Astrocyte of the cerebellum (primary cell): Measurements from ENCODE around the gene QSOX1.

Experiments
- DNase-seq: peaks from one replicate; pipeline ENCODE4 v3.0.0-alpha.2; 2011; ENCODE audit warnings: low read depth
- H3K4me3 ChIP-seq: 2 replicates; pipeline ENCODE4 v1.5.1; 2011; ENCODE audit warnings: mild to moderate bottlenecking, low read depth, low read length, moderate library complexity
- in situ Hi-C: cut with HindIII; loops from 2 replicates; pipeline ENCODE4 v1.10.0; 2017; ENCODE audit warnings: low sequenced_read_pairs
- TF ChIP-seq, protein P1 (sequence below): IDR thresholded peaks from 2 replicates; pipeline ENCODE4 v1.5.1; 2012; ENCODE audit warnings: low read length, low read depth, moderate library complexity, mild to moderate bottlenecking; ENCODE audit errors: missing control alignments

The QSOX1 gene

DNA sequence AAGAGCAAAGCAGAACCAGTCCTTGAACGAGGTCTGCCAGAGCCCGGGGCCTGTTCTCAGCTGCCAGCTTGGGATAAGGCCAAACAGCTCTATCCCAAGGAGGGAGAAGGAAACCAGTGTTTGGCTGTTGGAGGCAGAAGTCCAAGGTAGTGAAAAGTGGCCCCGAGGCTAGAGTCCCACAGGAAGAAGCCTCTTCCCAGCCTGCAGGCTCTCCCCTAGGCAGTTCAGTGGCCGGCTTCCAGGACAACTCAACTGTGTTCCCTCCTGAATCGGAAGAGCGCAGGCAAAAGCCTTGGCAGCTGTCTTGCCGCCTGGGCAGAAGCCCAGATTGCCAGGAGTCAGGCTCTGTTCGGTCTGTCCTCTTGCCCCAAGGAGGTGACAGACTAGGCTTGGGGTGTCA, 19.3 kb downstream of the QSOX1 start:
- no peak overlapping the region for H3K4me3 ChIP-seq
- DNase-seq, result peak; percentile 57
- in situ Hi-C loops, result no loop called here
- TF ChIP-seq, protein P1, sequence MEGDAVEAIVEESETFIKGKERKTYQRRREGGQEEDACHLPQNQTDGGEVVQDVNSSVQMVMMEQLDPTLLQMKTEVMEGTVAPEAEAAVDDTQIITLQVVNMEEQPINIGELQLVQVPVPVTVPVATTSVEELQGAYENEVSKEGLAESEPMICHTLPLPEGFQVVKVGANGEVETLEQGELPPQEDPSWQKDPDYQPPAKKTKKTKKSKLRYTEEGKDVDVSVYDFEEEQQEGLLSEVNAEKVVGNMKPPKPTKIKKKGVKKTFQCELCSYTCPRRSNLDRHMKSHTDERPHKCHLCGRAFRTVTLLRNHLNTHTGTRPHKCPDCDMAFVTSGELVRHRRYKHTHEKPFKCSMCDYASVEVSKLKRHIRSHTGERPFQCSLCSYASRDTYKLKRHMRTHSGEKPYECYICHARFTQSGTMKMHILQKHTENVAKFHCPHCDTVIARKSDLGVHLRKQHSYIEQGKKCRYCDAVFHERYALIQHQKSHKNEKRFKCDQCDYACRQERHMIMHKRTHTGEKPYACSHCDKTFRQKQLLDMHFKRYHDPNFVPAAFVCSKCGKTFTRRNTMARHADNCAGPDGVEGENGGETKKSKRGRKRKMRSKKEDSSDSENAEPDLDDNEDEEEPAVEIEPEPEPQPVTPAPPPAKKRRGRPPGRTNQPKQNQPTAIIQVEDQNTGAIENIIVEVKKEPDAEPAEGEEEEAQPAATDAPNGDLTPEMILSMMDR, result no peak

DNA sequence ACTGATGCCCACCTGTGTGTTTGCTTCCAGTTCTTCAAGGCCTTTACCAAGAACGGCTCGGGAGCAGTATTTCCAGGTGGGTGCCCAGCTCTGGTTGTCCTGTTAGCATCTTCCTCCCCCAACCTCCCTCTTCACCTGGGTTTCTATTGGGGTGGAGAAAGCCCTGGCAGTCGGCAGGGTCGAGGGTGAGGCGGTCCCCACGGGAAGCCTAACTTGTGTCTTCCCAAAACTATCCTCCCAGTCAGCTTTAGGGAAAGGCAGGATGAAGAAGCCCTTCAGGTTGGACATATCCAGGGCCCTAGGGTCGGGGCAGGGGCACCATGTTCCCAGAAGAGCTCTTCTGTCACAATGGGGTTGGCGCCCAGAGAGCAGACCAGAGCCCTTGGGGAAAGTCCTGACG, 20.6 kb downstream of the QSOX1 start:
- TF ChIP-seq, protein P1, result no peak
- in situ Hi-C loops, result loop anchor here (25.0 kb wide), 1 partner anchor 312 kb away; no protein-coding TSS in a partner anchor
- no peak for DNase-seq
- no peak overlapping the region for H3K4me3 ChIP-seq

DNA sequence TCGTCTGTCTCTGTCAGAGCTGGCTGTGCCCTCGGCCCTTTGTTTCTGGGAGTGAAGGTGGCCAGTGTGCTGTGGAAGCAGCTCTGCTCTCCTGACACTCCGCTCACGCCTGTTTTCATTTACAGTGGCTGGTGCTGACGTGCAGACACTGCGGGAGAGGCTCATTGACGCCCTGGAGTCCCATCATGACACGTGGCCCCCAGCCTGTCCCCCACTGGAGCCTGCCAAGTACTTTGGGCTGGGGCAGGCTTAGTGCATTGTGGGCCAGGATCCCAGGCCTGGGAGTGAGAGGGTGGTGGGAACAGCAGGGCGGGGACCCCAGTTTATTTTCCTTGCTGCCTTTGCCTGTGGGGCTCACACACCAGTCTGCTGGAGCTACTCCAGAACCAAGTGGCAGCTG, 21.1 kb downstream of the QSOX1 start:
- TF ChIP-seq, protein P1, result no peak
- no peak for DNase-seq
- in situ Hi-C loops, result loop anchor here (25.0 kb wide), 1 partner anchor 311 kb away; no protein-coding TSS in a partner anchor
- H3K4me3 ChIP-seq, result no peak overlapping the region

DNA sequence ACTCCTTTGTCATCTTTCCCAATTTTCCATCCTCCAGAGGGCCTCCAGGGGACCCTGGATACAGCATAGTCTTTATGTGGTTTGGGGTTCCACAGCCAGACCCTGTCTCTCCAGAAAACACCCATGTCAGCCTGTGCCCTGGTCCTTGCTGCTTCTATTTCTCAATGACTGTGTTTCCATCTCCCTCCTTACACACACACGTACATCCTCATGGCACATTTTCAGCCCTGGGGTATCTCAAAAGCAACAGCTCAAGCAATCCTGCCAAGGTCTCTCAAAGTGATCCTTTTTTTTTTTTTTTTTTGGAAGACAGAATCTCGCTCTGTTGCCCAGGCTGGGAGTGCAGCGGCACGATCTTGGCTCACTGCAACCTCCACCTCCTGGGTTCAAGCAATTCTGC, 22.3 kb downstream of the QSOX1 start:
- TF ChIP-seq, protein P1, result no peak
- no peak overlapping the region for H3K4me3 ChIP-seq
- in situ Hi-C loops, result loop anchor here (25.0 kb wide), 1 partner anchor 310 kb away; no protein-coding TSS in a partner anchor
- no peak for DNase-seq

DNA sequence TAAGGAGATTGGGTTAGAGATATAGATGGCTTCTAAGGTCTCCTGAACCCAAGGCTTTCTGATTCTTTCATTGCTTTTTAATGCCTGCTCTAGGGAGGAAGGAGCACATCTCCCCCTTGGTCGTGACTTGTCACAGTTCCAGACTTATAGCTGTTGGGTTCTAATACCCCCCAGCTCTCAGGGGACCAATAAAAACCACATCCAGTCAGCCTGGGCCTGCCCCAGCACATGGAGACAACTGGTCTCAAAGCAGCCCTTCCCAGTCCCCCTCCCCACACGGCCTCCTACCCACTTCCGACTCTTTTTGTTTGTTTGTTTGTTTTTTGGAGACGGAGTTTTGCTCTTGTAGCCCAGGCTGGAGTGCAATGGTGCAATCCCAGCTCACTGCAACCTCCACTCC, 23.3 kb downstream of the QSOX1 start:
- TF ChIP-seq, protein P1, result no peak
- H3K4me3 ChIP-seq, result no peak overlapping the region
- in situ Hi-C loops, result loop anchor here (25.0 kb wide), 1 partner anchor 309 kb away; no protein-coding TSS in a partner anchor
- DNase-seq, result no peak

DNA sequence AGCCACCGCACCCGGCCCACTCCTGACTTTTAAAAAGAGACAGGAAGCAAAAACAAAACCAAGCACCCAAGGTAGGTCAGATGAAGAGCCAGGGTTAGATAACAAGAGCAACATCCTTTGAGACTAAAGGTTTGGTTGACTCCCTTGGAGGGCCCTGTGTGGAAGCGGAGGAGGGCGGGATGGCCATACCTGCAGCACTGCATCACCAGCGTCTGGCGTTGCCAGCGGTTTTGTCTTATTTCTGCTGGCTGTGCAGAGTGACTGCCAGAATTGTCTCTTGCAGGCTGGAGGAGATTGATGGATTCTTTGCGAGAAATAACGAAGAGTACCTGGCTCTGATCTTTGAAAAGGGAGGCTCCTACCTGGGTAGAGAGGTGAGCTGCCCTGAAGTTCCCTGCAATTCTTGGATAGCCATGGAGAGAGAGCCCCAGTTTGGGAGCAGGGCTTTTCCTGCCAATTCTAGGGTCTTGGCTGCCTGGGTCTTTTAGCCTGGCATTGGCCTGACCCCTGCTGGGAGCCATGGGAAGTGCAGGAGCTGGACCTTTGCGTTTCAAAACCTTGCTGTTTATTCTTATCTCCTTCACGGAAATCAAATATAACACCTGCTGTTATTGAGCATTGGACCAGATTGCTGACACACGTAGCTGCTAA, 24.0 kb downstream of the QSOX1 start:
- TF ChIP-seq, protein P1, result peak; percentile 99
- no peak overlapping the region for H3K4me3 ChIP-seq
- in situ Hi-C loops, result loop anchor here (25.0 kb wide), 1 partner anchor 309 kb away; no protein-coding TSS in a partner anchor
- peak; percentile 39 for DNase-seq
